AG04450 (cell line): ENCODE measurements around the gene ZBTB40. TPM values are rescaled to one million over a fixed set of nuclear protein-coding genes. Genes with fewer than 3 reads are reported as not detected.

ENCODE experiments used
- CTCF ChIA-PET: fragments of 300-600, 350-600 bp; formaldehyde crosslinking; extraction: SDS; loops from one replicate; lab custom pipeline; 2022; ENCODE audit warnings: antibody characterized with exemption, inconsistent platforms; lab: Charles Lee
- POLR2A ChIA-PET: fragments of 350-600 bp; formaldehyde crosslinking; extraction: SDS; loops from one replicate; lab custom pipeline; 2021; ENCODE audit warnings: antibody characterized with exemption, inconsistent platforms; lab: Yijun Ruan, JAX
- DNase-seq: peaks from one replicate; pipeline ENCODE4 v3.0.0-alpha.2; 2011; ENCODE audit warnings: low read depth, low spot score
- H3K27ac ChIP-seq: one replicate; pipeline ENCODE4 v1.5.1; 2012; ENCODE audit warnings: low read depth, low read length, control low read depth
- H3K27me3 ChIP-seq: one replicate; pipeline ENCODE4 v1.6.0; 2012; ENCODE audit warnings: low read length; ENCODE audit not compliant: control insufficient read depth, insufficient read depth
- H3K4me3 ChIP-seq: 2 replicates; pipeline ENCODE4 v1.5.1; 2011; ENCODE audit warnings: mild to moderate bottlenecking, low read depth, low read length, control low read depth
- H3K9me3 ChIP-seq: 2 replicates; pipeline ENCODE4 v1.5.1; 2012; ENCODE audit warnings: low read length; ENCODE audit not compliant: control insufficient read depth, insufficient read depth
- polyA plus RNA-seq: library from polyadenylated mRNA; depleted of rRNA; stranded (reverse); fragments of >200 nt; gene quantifications from 2 replicates; pipeline ENCODE4 v1.2.3, GENCODE V29; 2011
- TF ChIP-seq, protein P1 (sequence below): IDR thresholded peaks from 2 replicates; pipeline ENCODE4 v1.5.1; 2011; ENCODE audit warnings: low read depth, low read length, control low read depth, inconsistent platforms

The ZBTB40 gene
- polyA plus RNA-seq, 1 experiment, result 5.9 TPM

DNA sequence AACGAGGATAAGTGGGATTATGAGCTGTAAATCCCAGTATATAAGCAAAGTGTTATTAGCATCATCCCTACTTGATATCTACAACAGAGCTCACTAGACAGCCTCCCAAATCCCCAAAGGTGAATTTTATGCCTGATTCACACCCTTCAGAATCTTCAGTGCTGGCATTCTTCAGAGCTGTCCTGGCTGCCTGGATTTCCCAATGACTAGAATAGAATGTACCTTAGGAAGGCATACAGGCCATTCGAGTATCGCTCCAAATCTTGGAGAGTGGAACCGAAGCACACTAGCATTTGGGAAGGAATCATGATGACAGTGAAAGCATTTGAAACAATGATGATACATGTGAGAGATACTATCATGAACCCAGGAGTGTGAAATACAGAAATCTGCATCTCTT, 22.3 kb downstream of the ZBTB40 start:
- no peaks in the 10 kb centered on the region for H3K27me3 ChIP-seq
- CTCF ChIA-PET, result no interaction called here
- POLR2A ChIA-PET, result no interaction called here
- H3K27ac ChIP-seq, result no peak overlapping the region
- TF ChIP-seq, protein P1, sequence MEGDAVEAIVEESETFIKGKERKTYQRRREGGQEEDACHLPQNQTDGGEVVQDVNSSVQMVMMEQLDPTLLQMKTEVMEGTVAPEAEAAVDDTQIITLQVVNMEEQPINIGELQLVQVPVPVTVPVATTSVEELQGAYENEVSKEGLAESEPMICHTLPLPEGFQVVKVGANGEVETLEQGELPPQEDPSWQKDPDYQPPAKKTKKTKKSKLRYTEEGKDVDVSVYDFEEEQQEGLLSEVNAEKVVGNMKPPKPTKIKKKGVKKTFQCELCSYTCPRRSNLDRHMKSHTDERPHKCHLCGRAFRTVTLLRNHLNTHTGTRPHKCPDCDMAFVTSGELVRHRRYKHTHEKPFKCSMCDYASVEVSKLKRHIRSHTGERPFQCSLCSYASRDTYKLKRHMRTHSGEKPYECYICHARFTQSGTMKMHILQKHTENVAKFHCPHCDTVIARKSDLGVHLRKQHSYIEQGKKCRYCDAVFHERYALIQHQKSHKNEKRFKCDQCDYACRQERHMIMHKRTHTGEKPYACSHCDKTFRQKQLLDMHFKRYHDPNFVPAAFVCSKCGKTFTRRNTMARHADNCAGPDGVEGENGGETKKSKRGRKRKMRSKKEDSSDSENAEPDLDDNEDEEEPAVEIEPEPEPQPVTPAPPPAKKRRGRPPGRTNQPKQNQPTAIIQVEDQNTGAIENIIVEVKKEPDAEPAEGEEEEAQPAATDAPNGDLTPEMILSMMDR, result no peak
- H3K4me3 ChIP-seq, result no peak overlapping the region
- no peaks in the 10 kb centered on the region for H3K9me3 ChIP-seq
- DNase-seq, result no peak

DNA sequence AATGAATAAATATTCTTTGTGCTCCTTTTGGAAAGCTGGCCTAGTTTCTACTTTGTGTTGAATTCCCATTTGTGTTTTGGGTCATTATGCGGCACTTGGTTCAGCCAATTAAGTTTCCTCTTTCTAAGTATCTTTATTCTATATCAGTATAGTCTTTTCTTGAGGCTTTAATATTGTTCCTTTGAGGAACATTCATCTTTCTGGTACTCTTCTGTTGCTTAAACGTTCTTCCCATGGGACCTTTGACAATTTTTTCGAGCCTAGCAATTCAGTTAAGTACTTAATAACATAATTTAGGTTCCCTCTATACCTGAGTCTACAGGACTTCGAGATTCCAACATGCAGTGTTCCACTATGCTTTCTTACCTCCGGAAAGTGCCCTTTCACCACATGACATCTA, 24.9 kb downstream of the ZBTB40 start:
- no peak overlapping the region for H3K27ac ChIP-seq
- DNase-seq, result no peak
- TF ChIP-seq, protein P1, result no peak
- no peak overlapping the region for H3K4me3 ChIP-seq
- ChIA-PET CTCF (no interaction called here), POLR2A (no interaction called here)
- no peaks in the 10 kb centered on the region for H3K27me3 ChIP-seq
- no peaks in the 10 kb centered on the region for H3K9me3 ChIP-seq

DNA sequence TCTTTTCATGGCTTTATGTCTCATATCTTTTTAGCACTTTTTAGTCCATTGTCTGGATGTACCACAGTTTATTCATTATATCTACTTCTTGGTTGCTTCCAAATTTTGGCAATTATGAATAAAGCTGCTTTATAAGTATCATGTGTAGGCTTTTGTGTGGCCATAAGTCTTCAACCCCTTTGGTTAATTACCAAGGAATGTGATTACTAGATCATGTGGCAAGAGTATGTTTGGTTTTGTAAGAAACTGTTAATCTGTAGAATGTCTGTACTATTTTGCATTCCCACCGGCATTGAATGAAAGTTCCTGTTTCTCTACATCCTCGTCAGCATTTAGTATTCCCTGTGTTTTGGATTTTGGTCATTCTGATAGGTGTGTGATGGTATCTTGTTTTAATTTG, 31.5 kb downstream of the ZBTB40 start:
- ChIA-PET POLR2A (no interaction called here), CTCF (no interaction called here)
- no peak overlapping the region for H3K4me3 ChIP-seq
- H3K27ac ChIP-seq, result no peak overlapping the region
- no peaks in the 10 kb centered on the region for H3K27me3 ChIP-seq
- no peaks in the 10 kb centered on the region for H3K9me3 ChIP-seq
- TF ChIP-seq, protein P1, result no peak
- no peak for DNase-seq

DNA sequence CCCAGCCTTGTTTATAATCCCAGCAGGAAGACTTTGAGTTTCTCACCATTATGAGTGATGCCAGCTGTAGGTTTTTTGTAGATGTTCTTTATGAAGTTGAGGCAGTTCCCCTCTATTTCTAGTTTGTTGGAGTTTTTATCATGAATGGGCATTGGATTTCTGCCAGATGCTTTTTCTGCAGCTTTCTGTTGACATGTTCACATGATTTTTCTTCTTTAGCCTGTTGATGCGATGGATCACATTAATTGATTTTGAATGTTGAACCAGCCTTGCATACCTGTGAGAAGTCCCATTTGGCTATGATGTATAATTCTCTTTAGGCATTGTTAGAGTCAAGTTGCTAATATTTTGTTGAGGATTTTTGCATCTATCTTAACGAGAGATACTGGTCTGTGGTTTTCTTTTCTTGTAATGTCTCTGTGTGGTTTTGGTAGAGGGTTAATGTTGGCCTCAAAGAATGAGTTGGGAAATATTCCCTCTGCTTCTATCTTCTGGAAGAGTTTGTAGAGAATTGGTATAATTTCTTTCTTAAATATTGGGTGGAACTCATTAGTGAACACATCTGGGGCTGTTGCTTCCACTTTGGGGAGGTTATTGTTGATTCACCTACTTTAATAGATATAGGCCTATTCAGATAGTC, 33.2 kb downstream of the ZBTB40 start:
- Histone ChIP-seq H3K27ac (no peak overlapping the region), H3K9me3 (no peaks in the 10 kb centered on the region), H3K27me3 (no peaks in the 10 kb centered on the region), H3K4me3 (no peak overlapping the region)
- no peak for DNase-seq
- POLR2A ChIA-PET, result no interaction called here
- CTCF ChIA-PET, result interaction anchor here (0.6 kb wide), 1 partner anchor 484 kb away, joined by 3 read pairs; no protein-coding TSS in a partner anchor
- TF ChIP-seq, protein P1, result no peak

DNA sequence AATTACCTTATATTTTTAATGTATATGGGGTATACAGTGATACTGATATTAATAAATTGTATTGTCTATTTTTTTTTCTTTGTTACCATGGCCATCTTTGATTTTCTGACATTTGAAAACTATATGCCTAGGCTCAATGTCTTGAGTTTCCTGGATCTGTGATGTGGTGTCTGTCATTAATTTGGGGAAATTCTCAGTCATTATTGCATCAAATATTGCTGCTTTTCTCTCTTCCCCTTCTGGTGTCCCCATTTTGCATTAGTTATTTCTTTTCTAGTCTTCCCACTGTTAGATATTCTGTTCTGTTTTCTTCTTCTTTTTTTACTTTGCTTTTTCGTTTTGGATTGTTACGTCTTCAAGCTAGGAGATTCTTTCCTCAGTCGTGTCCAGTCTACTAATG, 33.8 kb downstream of the ZBTB40 start:
- no peak overlapping the region for H3K27ac ChIP-seq
- TF ChIP-seq, protein P1, result no peak
- H3K4me3 ChIP-seq, result no peak overlapping the region
- no peaks in the 10 kb centered on the region for H3K9me3 ChIP-seq
- ChIA-PET POLR2A (no interaction called here), CTCF (interaction anchor here (0.6 kb wide), 1 partner anchor 483 kb away, joined by 3 read pairs; no protein-coding TSS in a partner anchor)
- no peak for DNase-seq
- H3K27me3 ChIP-seq, result no peaks in the 10 kb centered on the region
